Mucosa of gallbladder (tissue), 1 donor: Measurements from ENCODE around the gene NCBP2L. TPM values are rescaled to one million over a fixed set of nuclear protein-coding genes. Genes with fewer than 3 reads are reported as not detected.
A peak's percentile ranks its signal among the peaks of the same experiment; 100 is the strongest.

ENCODE experiments used
- DNase-seq: peaks from one replicate; pipeline ENCODE4 v3.0.0-alpha.2; 2020; ENCODE audit warnings: low spot score
- total RNA-seq: library from RNA; stranded (reverse); gene quantifications from one replicate; pipeline ENCODE4 v1.2.1, GENCODE V29; 2021
- donor health status: DM: no; HTN: no; CAD: no.

Gene NCBP2L
- total RNA-seq, 1 donor from 2014 or later = not detected

- DNase-seq = no peak
These were observed 24.8 kb upstream of the NCBP2L start for GRCh38 chrX:107752714-107753113.

- no peak for DNase-seq
These were observed 24.3 kb upstream of the NCBP2L start for GRCh38 chrX:107753187-107753586.

GRCh38 chrX:107755721-107756120 lies 21.8 kb upstream of the NCBP2L start:
- DNase-seq = no peak

- DNase-seq = no peak
These were observed 19.2 kb upstream of the NCBP2L start for GRCh38 chrX:107758231-107758766.

DNA sequence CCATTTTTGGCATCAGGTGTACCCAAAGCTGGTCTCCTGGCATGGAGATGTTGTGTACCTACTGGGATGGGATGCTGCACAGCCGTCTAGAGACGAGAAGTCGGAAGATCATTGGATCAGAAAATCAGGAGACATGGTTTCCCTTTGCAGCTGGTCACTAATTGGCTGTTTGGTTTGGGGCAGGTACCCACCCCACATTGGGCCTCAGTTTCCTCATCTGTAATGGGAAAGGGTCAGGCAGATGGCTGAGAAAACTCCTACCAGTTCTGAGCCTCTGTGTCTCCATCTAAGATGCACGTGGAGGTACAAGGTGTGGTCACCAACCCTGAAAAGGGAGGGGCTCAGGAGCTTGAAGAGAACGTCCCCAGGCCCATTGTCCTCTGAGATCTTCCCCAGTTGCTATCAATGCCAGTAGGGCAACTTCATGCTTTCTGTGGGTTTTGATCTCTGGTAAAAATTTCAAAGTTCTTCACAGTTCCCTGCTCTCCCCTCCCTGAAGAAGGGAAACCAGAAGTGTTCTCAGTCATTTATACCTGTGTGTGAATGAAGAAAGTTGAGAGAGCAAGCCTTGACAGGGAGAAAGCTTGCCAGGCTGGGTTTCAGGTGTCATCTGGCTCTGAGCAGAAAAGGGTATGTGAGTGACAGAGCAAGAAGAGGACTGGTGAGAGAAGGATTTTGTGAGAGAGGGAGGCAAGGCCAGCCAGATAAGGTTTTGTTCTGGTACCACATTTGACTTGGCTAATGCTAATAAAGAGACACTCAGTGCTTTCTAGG lies 17.0 kb upstream of the NCBP2L start:
- no peak for DNase-seq

- no peak for DNase-seq
These were observed 13.9 kb upstream of the NCBP2L start for GRCh38 chrX:107763647-107764046.

DNA sequence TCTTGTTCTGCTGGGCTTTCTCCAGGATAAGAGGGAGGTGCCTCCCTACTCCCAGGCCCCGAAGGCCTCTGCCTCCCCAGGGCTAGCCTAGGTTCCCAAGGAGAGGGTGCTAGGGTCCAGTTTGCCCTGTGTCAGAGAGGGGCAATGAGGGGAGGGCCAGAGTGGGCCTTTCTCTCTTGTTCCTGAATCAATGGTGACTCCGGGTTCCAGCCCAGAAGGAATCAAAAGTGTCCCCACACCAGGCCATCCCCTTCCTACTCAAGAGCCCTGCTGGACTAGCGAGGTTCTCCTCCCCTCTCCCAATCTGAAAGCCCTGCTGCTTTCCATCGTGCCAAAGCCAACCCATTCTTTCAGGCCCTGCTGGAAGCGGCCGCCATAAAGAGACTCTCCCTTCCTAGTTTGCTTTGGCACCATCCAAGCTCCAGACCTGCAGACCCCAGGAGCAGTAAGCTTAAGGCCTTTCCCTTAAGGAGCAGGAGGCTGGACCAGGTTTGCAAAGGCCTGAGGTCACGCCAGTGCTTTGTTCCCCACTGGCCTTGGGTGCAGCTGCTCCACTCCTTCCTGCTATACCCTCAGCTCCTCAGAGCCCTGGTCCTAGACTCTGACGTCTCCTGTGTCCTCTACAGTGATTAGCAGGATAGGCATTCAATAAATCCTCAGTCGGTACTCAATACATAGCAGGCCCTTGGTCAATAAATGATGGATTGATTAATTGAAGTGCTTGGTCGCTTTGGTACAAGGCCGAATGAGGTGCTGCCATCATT lies 12.5 kb upstream of the NCBP2L start:
- DNase-seq = no peak

DNA sequence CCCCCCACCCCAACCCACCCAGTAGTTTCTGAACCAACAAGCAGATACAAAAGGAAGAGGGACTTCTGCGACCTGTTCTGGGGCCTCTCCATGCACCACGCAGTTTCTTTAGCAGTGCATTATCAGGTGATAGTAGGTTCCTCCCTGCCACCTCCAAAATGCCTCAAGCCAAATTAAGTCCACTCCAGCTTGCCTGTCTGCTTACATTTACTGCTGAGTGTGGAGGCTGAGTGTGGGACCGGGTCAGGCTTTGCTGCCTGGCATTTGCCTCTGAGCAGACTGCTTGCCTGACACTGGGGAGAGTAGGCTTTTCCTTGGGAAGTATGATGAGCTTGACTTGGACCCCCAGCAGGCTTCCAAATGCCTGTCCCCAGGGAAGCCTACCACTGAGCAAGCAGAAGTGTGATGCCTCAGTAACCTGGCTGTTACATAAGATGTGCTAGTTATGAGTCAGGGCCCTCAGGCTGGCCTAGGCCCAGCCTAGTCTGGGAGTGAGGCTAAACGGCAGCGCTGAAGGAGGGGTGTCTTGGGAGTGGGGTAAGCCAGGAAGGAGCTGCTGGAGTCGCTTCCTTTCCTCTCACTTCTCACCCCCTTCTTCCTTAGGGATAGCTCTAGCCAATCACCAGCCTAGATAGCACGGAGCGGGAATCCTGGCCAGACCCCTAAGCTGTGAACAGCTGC lies 10.9 kb upstream of the NCBP2L start:
- no peak for DNase-seq

- DNase-seq = no peak
These were observed 9.5 kb upstream of the NCBP2L start for GRCh38 chrX:107768051-107768450.

DNA sequence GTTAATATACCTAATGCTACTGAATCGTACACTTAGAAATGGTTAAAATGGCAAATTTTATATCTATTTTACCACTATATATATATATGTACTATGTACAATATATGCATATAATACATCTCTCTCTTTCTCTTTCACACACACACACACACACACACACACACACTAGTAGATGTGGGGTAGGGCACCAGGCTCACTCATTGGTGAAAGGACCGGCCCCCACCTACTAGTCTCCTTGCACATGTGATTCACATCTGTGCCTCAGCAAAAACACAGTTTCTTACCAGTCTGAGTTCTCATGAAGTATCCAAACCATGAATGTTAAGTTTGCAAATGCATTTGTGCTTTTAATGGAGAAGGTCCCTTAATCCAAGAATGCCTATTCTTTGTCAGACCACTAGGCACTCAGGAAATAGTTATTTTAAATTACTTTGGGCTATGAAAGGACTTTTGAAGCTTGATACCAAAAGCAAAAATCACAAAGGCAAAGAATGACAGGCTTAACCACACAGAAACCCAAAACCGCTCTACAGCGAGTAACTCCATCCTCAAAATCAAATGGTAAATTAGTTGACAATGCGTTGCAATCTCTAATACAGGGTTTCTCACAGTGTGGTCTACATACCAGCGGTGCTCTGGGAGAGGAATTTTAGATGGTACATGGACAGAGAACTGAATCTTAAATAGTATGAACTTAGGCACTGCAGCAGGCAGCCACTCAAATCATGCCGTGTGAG lies 7.8 kb upstream of the NCBP2L start:
- no peak for DNase-seq

- no peak for DNase-seq
These were observed 4.3 kb upstream of the NCBP2L start for GRCh38 chrX:107773206-107773605.

DNA sequence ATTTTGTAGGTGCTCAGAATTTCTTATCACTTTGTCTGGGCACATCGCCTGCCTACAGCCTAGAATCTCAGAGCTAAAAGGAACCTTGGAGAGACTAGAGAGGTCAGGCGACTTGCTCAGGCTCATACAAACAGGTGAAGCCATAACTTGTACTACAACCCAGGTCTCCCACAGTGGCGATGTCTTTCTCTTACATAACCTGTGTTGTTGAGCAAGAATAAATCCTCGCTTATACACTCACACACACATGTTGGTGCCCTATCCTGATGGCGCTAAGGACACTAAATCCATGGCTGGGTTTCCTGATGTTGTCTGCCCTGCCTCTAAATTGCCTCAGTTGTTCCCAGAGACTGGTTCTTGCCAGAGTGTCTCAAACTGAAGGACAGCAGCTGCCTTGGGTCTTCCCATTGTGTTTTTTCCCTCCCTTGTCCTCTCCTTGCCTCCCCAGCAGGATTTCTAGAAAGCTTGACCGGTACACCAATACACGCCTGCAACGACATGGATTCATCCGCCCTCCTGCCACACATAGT lies 3.6 kb upstream of the NCBP2L start:
- DNase-seq = no peak

DNA sequence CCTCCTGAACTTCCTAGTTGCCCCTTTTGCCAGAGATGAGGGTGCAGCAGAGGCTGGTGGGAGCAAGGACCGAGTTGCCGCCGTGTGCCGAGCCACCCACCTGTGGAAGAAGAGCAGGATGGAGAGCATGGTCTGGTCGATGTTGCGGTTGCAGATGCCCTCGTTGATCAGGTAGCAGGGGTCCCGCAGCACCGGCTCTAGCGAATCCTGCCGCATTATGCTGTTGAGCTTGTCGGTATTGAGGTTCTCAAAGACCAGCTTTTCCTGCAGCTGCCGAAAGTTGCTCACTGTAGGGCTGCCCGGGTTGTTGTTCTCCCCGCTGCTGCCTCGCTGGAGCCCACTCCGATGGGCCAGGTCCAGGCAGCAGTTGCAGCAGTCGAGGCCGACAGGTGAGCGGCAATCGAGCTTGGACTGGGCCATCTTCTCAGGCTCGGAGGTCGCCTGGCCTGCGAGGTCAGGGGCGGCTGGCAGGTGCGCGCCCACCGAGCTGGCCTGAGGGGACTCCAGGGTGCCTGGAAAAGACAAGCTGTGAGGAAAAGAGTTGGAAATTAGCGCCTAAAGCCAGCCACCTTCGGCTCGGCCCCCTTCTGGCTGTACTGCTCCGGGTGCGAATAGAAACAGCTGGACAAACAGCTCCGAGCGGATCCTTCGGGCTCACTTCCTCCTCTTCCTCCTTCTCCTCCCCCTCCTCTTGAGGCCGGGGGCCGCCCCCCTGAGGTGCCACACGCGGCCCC lies 2.4 kb upstream of the NCBP2L start:
- no peak for DNase-seq

GRCh38 chrX:107775734-107776511 lies 1.6 kb upstream of the NCBP2L start, which contains the start of gene TSC22D3:
TSC22D3 (minus strand) TSS chrX:107775787; CDS start chrX:107775419, 368 bp downstream.
- peak; percentile 58 for DNase-seq

- DNase-seq = peak; percentile 89
These were observed 641 bp upstream of the NCBP2L start for GRCh38 chrX:107776649-107777535.

GRCh38 chrX:107780525-107780924 lies 3.0 kb downstream of the NCBP2L start:
- DNase-seq = no peak

DNA sequence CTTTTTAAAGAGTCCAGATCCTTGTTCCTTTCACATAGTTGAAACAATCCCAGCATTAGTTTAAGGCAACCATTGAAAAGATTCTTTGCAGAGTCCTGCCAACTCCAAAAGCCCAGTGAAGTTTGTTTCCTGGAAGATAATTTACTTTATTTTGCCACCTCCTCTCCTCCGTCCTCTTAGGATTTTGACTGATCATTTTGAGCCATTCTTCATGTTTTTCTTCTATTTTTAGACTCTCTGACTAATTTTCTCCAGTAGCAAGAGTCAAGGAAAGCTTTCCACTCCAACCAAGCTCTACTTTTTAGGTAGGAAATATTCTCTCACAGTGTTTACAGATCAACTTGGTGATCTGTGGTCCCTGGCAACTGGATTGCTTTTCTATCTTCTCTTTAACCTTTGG lies 10.3 kb downstream of the NCBP2L start:
- DNase-seq = no peak

DNA sequence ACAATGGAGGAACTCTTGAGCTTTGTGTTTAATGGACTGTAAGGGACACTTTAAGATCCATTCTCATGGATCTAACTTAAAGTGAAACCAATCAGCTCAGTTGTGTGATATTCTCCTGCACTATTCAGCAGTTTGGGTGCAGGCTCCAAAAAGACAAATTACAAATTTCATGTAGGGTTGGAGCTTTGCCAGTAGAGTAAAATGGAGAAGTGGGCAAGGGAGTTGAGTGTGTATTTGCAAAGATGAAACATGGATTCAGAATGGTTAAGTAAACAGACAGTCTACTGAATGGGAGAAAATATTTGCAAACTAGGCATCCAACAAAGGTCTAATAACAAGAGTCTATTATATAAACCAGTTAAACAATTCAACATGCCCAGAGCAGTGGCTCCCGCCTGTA lies 26.9 kb downstream of the NCBP2L start:
- no peak for DNase-seq

DNA sequence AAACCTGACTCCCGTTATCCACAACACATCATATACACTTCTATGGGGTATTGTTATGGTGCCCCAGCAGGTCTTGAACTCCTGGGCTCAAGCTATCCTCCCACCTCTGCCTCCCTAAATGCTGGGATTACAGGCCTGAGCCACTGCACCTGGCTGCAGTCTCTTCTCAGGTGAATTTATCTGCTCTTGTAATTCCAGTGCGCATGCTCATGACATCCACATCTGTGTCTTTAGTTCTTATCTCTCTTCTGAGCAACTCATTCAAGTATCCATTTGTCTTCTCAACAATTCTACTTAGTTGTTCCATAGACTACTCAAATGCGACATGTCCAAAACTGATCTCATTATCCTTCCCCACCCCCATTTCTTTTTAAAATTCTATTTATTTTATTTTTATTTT lies 27.6 kb downstream of the NCBP2L start:
- DNase-seq = no peak
